ENCODE results near the gene CDK5RAP2. TPM values are rescaled to one million over a fixed set of nuclear protein-coding genes. Genes with fewer than 3 reads are reported as not detected.

The CDK5RAP2 gene
- total RNA-seq, 1 experiment from 2014 or later: 103 TPM

DNA sequence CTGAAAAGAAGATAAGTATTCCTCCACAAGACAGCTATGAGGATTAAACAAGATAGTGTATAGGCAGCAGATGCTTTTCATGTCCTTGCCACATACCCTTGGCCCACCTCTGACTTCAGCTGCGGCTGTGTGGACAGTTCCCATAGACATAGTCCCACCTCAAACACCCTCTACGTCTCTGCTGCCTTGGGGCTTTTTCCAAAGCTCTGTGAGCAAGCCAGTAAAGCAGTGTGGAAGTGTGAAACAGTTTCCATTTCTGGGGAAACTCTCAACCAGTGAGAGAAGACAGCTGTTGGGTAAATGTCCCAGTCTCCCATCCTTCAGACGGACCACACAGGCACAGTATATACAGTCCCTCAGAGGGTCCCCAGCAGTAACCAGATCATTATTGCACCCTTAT, 125.5 kb downstream of the CDK5RAP2 start:
- no peak for DNase-seq (ENCODE audit: low read depth)
- in situ Hi-C loops (cut with HindIII; ENCODE audit: low pct_unique_long_range_greater_than_20kb, low sequenced_read_pairs): no loop called here

DNA sequence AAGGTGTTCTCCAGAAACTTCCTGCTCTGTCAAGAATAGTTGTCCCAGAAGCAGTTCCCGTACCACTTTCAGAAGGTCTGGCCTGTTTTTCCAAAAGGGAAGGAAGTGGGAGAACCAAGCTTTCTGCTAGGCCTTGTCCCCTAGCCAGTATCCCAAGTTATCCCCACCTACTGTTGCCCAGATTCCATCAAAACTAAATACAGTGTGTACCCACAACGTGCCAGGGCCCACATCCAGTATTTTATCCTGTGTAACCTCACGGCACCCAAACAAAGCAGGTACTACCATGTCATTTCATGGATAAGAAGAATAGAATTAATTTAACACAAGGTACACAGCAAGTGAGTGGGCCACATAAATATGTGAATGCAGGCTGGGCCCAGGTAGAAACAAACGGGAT, 126.2 kb downstream of the CDK5RAP2 start:
- in situ Hi-C loops (cut with HindIII; ENCODE audit: low pct_unique_long_range_greater_than_20kb, low sequenced_read_pairs): no loop called here
- DNase-seq (ENCODE audit: low read depth): no peak

DNA sequence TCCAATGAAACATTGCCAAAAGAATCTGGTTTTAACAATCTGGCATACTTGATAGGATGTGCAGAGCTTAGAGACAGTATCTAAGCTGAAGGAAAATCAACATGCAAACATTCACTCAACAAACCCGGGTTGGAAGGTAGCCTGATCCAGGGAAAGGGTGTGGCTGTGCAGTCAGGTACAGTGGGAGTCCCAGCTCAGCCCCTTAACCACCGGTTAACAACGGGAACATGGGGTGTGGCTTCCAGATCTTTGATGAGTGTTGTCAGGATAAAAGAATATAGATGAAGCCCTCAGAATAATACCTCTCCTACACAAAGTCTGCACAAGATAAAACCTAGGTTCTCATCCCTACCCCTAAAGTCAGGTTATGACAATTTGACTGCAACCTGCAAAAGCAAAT, 127.3 kb downstream of the CDK5RAP2 start:
- no peak for DNase-seq (ENCODE audit: low read depth)
- in situ Hi-C loops (cut with HindIII; ENCODE audit: low pct_unique_long_range_greater_than_20kb, low sequenced_read_pairs): no loop called here

DNA sequence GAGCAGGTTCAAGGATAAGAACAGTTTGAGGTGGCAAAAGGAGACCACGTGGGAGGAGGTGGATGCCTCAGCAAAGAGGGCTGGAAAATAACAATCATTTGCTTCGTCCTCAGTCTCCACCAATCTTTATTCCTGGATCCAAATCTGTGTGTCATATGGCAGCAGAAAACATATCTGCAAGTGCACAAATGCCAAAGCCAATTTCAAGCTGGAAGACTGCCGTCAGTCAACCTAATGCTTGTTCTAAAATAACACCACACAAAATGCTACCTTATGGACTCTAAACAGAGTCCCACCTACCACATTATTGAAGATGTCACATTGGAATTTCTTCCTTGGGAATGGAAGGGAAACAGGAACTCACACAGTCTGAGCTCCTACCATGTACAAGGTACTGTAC, 129.1 kb downstream of the CDK5RAP2 start:
- DNase-seq (ENCODE audit: low read depth): no peak
- in situ Hi-C loops (cut with HindIII; ENCODE audit: low pct_unique_long_range_greater_than_20kb, low sequenced_read_pairs): no loop called here

DNA sequence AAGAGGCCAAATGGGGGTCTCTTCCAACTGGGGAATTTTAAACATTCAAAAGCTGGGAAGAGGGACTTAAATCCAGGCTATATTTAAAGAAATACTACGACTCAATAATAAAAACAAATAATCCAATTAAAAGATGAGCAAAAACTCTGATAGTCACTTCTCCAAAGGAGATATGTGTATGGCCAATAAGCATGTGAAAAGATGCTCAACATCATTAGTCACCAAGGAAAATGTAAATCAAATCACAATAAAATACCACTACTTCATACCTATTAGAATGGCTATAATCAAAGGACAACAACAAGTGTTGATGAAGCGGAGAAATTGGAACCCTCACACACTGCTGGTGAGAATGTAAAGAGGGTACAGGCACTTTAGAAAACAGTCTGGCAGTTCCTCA, 130.4 kb downstream of the CDK5RAP2 start:
- no peak for DNase-seq (ENCODE audit: low read depth)
- in situ Hi-C loops (cut with HindIII; ENCODE audit: low pct_unique_long_range_greater_than_20kb, low sequenced_read_pairs): no loop called here

DNA sequence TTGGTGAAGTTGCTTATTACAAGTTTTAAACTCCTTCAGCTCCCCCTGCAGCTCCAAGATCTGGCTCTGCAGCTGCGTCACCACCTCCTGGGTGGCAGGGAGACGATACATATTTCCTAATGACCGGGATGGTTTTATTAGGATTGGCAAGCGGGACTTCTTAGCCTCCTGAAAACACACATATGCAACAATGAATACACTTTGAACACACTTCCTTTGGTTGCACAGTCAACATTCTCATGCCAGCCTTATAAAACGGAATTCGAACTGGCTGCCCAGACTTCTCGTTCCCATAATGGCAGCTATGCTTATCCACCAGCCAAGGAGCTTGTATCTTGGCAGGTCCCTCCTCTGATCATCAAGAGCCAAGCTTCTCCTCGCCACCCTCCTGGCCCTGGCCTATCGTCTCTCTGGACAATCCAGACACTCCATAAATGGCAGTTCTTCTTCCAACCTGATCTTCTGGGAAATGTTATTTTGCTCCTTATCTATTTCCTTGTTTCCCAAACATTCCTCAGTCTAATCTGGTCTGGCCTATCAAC, 131.9 kb downstream of the CDK5RAP2 start:
- in situ Hi-C loops (cut with HindIII; ENCODE audit: low pct_unique_long_range_greater_than_20kb, low sequenced_read_pairs): no loop called here
- no peak for DNase-seq (ENCODE audit: low read depth)

DNA sequence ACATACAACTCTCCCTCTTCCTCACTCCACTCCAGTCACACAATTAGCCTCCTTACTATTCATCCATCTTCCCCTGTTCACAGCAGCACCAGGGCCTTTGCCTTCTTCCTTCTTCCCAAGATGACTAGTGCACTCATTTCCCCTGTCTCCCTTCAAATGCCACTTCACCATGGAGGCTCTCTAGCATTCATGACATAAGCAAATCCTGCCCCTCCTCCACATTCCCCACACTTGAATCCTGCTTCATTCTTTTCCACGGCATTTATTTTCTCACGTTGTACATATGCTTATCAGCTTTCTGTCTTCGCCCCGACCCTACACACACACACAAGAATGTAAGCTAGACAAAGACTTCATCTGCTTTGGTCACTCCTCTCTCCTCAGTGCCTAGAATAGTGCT, 133.3 kb downstream of the CDK5RAP2 start:
- no peak for DNase-seq (ENCODE audit: low read depth)
- in situ Hi-C loops (cut with HindIII; ENCODE audit: low pct_unique_long_range_greater_than_20kb, low sequenced_read_pairs): no loop called here

DNA sequence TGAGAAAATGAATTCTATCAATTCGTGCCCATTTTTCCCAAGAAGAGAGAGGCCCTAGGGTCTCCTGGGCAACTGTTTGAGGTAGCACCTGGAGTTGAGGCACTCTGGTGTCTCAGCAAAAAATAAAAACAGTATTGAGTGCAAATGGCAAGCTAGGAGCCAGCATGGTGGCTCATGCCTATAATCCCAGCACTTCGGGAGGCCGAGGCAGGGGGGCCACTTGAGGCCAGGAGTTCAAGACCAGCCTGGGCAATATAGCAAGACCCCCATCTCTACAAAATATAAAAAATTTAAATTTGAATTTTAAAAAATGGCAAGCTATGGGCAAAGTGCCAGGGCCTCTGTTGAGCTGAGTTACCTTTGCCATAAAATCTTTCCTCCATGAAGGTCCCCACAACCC, 136.0 kb downstream of the CDK5RAP2 start:
- in situ Hi-C loops (cut with HindIII; ENCODE audit: low pct_unique_long_range_greater_than_20kb, low sequenced_read_pairs): no loop called here
- no peak for DNase-seq (ENCODE audit: low read depth)

DNA sequence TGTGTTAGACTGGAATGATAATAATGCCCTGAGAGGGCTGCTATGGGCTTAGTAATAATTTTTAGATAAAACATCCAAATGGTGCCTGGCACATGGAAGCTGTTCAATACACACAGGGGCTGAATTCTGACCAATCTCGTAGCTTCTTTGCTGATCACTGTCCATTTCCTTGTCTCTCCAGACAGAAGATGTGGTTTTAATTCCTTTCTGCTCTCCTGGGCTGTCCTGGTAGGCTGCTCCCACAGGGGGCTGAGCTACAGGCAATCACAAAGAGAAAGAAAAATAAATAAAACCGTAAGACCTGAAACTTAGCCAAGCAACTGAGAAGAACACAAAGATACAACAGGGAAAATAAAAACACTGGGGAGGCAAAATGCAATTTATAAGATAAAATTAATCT, 136.5 kb downstream of the CDK5RAP2 start:
- in situ Hi-C loops (cut with HindIII; ENCODE audit: low pct_unique_long_range_greater_than_20kb, low sequenced_read_pairs): no loop called here
- peak; percentile 63 for DNase-seq (ENCODE audit: low read depth)

DNA sequence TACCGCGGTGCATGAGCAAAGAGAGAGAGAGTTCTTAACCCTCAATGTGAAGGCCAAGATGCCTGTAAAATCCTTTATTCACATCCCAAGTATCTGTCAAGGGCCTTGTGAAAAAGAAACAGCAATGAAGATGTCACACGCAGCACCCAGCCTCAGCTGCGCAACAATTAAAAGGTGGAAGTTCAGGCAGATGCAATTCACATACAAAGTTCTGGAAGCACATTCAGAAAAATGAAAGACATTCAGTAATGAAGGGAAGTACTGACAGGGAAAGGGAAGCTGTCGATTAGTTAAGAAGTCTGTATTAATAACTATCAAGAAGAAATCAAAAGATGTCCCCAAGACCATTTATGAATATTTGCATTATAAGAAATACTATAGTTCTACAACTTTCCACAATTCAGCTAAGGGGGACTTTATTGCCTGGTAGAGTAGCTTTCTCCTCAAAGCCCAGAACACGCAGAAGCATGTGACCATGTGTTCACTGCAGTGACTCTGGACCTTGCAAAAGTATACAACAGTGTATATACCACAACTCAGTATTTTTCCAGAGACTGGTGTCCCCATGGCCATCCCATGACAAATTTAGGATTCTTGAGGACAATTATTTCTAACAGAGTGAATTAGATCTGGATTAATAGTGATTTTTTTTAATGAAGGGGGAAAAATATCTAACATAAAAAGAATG, 137.5 kb downstream of the CDK5RAP2 start:
- in situ Hi-C loops (cut with HindIII; ENCODE audit: low pct_unique_long_range_greater_than_20kb, low sequenced_read_pairs): no loop called here
- no peak for DNase-seq (ENCODE audit: low read depth)

DNA sequence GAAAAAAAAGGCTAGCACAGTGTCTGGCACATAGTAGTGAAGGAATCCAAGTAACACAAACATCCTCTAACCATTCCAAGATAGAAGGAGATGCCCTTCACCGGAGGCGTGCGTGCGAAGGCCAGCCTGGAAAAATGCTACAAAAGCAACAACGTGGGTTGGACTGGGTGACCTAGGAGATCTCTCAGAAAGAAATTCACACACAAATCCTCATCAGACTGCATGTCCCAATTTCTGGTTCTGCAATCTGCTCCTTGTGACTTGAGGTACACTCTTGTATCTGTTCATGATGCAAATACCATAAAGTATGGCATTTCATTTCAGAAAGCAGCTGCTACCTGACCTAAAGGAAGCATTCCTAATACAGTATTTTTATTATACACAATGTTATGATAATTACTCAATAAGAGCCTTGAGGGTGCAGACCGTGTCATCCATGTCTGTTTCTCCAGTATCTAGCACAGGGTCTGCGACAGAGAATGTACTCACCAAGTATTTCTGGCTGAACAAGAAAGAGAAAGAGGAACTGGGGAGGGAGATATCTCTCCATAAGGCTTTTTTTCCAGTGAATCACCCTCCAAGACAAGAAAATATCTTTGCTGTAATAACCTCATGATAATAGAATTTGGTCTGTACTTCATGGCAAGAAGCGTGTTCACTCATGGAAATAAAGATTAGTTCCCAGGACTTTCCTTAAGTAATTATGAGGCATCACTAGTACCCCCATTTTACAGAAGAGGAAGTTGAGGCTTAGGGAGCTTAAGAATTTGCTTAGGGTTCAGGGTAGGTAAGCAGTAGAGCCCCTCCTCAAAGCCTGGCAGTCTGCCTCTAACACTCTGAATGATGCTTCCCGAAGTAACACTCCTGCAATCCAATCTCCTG, 138.3 kb downstream of the CDK5RAP2 start:
- in situ Hi-C loops (cut with HindIII; ENCODE audit: low pct_unique_long_range_greater_than_20kb, low sequenced_read_pairs): no loop called here
- DNase-seq (ENCODE audit: low read depth): no peak

DNA sequence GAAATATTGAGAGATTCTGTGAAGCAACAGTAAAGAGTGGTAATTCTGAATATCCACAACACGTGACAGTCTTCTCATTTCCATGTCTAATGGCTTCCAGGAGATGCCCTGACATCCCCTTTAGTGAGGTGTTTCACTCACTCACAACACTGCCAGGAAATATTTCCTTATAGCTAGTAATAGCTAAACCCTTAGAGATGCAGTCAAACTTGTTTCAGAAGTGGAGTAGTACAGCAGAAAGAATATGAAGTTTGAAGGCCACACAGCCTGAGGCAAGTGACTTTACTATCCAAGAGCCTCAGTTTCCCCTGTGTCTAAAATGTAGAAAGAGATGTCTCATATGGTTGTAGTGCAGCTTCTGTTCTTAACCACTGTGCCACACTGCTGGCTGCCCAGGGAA, 139.2 kb downstream of the CDK5RAP2 start:
- DNase-seq (ENCODE audit: low read depth): no peak
- in situ Hi-C loops (cut with HindIII; ENCODE audit: low pct_unique_long_range_greater_than_20kb, low sequenced_read_pairs): no loop called here

DNA sequence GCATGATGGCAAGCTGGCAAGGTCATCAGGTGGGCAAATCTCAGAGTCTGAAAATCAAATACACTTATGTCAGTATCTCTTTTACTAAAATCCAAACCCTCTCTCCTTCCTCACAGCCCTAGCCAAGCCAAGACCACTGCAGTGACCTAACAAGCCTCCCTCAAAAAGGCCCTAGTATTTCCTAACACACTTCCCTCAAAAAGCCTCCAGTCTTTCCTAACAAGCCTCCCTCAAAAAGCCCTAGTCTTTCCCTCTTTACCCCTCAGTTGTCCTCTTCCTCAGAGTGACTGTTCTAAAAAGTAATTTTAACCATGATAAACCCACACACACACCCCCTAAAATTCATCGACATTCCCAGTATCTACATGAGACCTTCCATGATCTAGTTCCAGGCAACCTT, 140.0 kb downstream of the CDK5RAP2 start:
- in situ Hi-C loops (cut with HindIII; ENCODE audit: low pct_unique_long_range_greater_than_20kb, low sequenced_read_pairs): no loop called here
- DNase-seq (ENCODE audit: low read depth): no peak

DNA sequence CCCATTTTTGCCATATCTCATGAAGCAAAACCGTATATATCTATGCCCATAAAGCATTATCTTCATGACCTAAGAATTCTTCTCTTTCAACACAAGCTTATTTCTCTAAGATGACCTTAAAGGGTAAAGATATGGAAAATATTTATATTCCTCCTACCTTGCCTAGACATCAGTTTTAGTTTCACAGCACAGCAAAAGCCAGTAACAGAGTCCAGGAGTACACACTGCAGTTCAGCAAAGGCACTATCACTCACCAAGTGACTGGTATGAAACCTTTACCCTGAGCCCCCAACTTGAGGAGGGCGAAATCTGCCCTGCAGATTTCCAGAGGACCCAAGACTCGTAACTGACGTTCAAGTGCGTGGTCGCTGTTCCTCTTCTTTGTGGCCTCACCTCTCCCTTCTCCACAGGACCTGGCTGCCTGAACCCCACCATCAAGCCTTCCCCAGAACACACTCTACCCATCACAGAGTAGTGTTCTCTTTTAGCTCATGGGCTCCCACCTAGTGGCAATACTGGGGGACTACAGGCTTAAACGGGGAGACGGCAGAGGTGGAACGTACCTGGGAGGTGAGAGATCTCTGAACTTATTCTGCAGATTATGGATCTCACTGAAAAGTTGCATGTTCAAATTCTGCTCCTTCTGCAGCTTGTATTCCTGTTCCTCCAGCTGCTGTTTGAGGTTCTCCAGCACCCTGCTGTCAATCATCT, 141.0 kb downstream of the CDK5RAP2 start:
- no peak for DNase-seq (ENCODE audit: low read depth)
- in situ Hi-C loops (cut with HindIII; ENCODE audit: low pct_unique_long_range_greater_than_20kb, low sequenced_read_pairs): no loop called here

DNA sequence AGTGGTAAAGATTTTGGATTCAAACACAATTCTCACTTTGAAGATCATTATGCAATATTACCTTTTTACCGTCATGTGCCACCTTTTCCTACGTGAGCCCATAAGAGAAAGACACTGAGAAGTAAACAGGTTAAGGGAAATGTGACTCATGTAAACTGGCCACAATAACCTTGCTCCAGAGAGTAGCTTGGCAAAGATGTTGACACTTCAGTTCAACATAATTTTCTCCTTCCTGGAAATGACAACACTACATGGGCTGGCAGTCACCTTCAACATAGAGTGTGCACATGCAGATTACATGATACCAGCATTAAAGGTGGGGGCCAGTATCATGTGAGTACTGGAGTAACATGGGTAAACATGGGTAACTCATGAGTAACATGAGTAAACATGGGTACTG, 141.9 kb downstream of the CDK5RAP2 start:
- in situ Hi-C loops (cut with HindIII; ENCODE audit: low pct_unique_long_range_greater_than_20kb, low sequenced_read_pairs): no loop called here
- DNase-seq (ENCODE audit: low read depth): no peak

DNA sequence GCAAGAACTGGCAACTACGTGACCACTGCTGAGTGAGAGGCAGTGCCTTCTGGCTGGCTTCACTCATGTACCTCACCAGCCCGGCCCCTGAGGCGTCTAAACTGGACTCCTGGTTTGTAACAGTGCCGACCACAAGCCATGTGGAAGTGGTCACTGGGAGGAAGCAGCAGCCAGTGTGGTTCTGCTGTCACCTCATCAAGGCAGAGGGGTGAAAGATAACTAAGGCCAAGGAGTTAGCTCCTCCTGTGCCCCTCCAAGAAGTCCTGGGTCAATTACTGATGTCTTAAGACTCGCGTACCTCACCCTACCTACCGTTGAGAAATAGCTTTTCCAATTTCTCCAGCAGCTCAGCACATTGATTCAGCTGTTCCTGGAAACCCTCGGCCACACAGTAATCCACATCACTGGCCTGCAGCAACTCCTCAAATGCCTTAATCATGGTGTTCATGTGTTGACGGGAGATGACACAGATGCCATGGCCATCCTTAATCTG, 142.9 kb downstream of the CDK5RAP2 start:
- no peak for DNase-seq (ENCODE audit: low read depth)
- in situ Hi-C loops (cut with HindIII; ENCODE audit: low pct_unique_long_range_greater_than_20kb, low sequenced_read_pairs): no loop called here

DNA sequence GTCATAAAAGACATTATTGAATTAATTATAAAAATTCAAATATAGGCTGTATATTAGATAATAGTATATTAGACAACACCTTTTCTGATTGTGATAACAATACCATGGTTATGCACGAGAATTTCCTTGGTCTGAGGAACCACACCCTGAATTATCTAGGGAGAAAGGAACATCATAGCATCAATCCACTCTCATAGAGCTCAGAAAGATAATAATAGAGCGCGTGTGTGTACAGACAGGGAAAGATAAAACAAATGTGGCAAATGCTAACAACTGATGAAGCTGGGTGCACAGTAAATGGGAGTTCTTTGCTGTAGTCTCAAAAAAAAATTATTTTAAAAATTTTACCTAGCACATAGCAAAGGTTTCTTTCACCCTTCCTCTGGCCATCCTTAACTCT, 143.5 kb downstream of the CDK5RAP2 start:
- no peak for DNase-seq (ENCODE audit: low read depth)
- in situ Hi-C loops (cut with HindIII; ENCODE audit: low pct_unique_long_range_greater_than_20kb, low sequenced_read_pairs): no loop called here

DNA sequence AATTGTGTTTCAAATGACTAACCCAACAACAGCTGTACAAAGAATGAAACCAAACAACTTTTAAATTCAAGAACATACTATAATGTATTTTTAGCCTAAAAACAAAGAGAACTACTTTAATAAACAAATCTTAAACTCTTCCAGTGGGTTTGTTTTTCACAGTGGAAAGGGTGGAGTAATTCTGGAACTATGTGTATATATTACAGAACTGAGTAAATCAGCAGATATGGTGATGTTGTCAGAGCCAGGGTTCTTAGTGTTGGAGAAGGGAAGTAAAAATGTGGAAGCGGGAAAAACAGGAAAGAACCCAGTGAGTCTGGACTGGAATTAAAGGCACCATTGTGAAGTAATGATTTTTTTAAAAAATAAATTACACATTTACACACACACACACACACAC, 144.9 kb downstream of the CDK5RAP2 start:
- in situ Hi-C loops (cut with HindIII; ENCODE audit: low pct_unique_long_range_greater_than_20kb, low sequenced_read_pairs): no loop called here
- DNase-seq (ENCODE audit: low read depth): no peak

DNA sequence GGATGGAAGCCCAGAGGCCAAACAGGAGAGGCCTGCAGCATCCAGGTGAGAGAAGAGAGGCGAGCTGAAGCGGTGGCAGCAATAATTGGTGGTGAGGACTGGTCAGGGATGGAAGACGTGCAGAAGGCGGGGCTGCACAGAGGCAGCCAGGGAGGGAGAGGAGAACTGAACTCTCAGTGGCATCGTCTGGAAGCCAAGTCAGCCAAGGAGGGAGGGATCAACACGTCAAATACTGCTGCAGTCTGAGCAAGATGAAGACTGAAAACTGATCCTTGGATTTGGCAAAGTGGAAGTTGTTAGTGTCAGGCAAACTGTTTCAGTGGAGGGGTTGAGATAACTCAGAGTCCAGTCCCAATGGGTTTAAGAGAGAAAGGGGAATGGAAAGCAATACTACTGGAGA, 145.4 kb downstream of the CDK5RAP2 start:
- in situ Hi-C loops (cut with HindIII; ENCODE audit: low pct_unique_long_range_greater_than_20kb, low sequenced_read_pairs): no loop called here
- DNase-seq (ENCODE audit: low read depth): no peak
